HG03159 (cell line): ENCODE data around the gene ARV1.
A peak's percentile ranks its signal among the peaks of the same experiment; 100 is the strongest.
"Not testable (repeated sequence)": the region's sequence is repeated elsewhere in the genome, so short reads cannot be mapped to it uniquely, and the experiment has no call there.

ENCODE experiments used
- ATAC-seq: cut with Tn5 transposase; IDR thresholded peaks from one replicate; pipeline ENCODE4 v1.9.1; 2021; ENCODE audit warnings: mild to moderate bottlenecking, moderate library complexity; ENCODE audit not compliant: unreplicated experiment

ARV1 gene

GRCh38 chr1:231016234-231016633 lies 37.3 kb downstream of the ARV1 start:
- ATAC-seq = no peak

GRCh38 chr1:231016966-231017365 lies 38.1 kb downstream of the ARV1 start:
- no peak for ATAC-seq

- ATAC-seq = no peak
These were observed 40.8 kb downstream of the ARV1 start for GRCh38 chr1:231019711-231020110.

- no peak for ATAC-seq
These were observed 41.3 kb downstream of the ARV1 start for GRCh38 chr1:231020139-231020601.

GRCh38 chr1:231020816-231021215 lies 41.9 kb downstream of the ARV1 start:
- ATAC-seq = no peak

- ATAC-seq = no peak
These were observed 42.7 kb downstream of the ARV1 start for GRCh38 chr1:231021540-231022031.

GRCh38 chr1:231022543-231022942 lies 43.6 kb downstream of the ARV1 start:
- not testable (repeated sequence) for ATAC-seq

GRCh38 chr1:231023150-231023549 lies 44.3 kb downstream of the ARV1 start:
- ATAC-seq = no peak

- no peak for ATAC-seq
These were observed 47.7 kb downstream of the ARV1 start for GRCh38 chr1:231026576-231026975.

GRCh38 chr1:231027136-231027925 lies 48.4 kb downstream of the ARV1 start:
- ATAC-seq = no peak

GRCh38 chr1:231027971-231028370 lies 49.1 kb downstream of the ARV1 start:
- no peak for ATAC-seq

- no peak for ATAC-seq
These were observed 49.8 kb downstream of the ARV1 start for GRCh38 chr1:231028682-231029081.

GRCh38 chr1:231029247-231029646 lies 50.4 kb downstream of the ARV1 start:
- ATAC-seq = not testable (repeated sequence)

GRCh38 chr1:231029841-231030240 lies 50.9 kb downstream of the ARV1 start:
- no peak for ATAC-seq

- ATAC-seq = no peak
These were observed 54.1 kb downstream of the ARV1 start for GRCh38 chr1:231032963-231033362.

GRCh38 chr1:231035799-231036198 lies 56.9 kb downstream of the ARV1 start:
- ATAC-seq = no peak

GRCh38 chr1:231036416-231036815 lies 57.5 kb downstream of the ARV1 start:
- no peak for ATAC-seq

- no peak for ATAC-seq
These were observed 59.0 kb downstream of the ARV1 start for GRCh38 chr1:231037585-231038517.

GRCh38 chr1:231039161-231040018 lies 60.5 kb downstream of the ARV1 start:
- peak; percentile 34 for ATAC-seq

- ATAC-seq = peak; percentile 80
These were observed 61.3 kb downstream of the ARV1 start, which contains the start of gene FAM89A for GRCh38 chr1:231040019-231040799. Gene FAM89A, minus strand, starts transcription at chr1:231040254. Its CDS starts 43 bp downstream, at chr1:231040211.
